Measurements from ENCODE around the gene FBXW9.

DNA sequence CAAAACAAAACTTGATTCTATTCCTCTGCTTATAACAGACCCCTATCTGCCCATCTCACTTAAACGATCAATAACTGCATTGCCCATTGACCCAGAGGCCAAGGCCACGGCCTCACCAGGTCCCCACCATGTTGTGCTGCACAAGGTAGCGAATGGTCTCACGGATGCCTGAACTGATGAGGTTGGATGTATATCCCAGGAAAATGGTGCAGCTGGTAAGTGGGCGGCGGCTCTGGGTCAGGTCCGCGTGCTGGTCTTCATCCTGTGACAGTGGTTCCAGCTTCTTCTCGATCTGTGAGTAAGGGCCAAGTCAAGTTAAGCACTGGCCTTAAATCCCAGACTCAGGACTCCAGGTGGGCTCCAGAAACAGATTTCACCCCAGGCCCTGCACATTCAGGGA lies 16.4 kb downstream of the FBXW9 start:
- TF ChIP-seq, protein P1, sequence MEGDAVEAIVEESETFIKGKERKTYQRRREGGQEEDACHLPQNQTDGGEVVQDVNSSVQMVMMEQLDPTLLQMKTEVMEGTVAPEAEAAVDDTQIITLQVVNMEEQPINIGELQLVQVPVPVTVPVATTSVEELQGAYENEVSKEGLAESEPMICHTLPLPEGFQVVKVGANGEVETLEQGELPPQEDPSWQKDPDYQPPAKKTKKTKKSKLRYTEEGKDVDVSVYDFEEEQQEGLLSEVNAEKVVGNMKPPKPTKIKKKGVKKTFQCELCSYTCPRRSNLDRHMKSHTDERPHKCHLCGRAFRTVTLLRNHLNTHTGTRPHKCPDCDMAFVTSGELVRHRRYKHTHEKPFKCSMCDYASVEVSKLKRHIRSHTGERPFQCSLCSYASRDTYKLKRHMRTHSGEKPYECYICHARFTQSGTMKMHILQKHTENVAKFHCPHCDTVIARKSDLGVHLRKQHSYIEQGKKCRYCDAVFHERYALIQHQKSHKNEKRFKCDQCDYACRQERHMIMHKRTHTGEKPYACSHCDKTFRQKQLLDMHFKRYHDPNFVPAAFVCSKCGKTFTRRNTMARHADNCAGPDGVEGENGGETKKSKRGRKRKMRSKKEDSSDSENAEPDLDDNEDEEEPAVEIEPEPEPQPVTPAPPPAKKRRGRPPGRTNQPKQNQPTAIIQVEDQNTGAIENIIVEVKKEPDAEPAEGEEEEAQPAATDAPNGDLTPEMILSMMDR (IDR thresholded peaks at IDR 0.05), result no peak
- TF ChIP-seq POLR2A (IDR thresholded peaks at IDR 0.05), result no peak
